ENCODE results near the gene RSL1D1.
"Not testable (repeated sequence)": the region's sequence is repeated elsewhere in the genome, so short reads cannot be mapped to it uniquely, and the experiment has no call there.

RSL1D1 gene

GRCh38 chr16:11843861-11844260, 7.5 kb downstream of the RSL1D1 start:
- DNase-seq (ENCODE audit: low read depth) = no peak

DNA sequence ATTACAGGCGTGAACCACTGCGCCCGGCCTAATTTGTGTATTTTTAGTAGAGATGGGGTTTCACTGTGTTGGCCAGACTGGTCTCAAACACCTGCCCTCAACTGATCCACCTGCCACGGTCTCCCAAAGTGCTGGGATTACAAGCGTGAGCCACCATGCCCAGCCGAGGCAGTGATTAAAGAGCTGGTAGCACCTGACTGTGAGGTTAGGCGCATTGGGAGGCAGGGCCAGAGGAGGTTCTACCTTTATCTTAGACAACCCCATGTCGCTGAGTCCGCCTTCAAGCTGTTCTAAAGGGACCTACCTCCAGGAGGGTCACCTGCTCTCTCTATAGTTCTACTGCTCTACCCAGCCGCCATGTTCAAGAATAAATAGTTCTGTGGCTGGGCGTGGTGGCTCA, 8.1 kb downstream of the RSL1D1 start:
- DNase-seq (ENCODE audit: low read depth) = no peak

DNA sequence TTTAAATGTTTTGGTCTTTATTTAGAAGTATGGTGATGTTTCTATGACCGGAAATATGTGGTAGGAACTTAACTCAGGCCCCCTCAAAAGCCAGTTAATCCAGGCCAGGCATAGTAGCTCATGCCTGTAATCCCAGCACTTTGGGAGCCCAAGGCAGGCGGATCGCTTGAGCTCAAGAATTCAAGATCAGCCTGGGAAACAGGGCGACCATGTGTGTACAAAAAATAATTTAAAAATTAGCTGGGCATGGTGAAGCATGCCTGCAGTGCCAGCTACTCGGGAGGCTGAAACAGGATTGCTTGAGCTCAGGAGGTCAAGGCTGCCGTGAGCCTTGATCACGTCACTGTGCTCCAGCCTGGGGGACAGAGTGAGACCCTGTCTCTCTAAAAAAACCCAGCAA, 10.3 kb downstream of the RSL1D1 start:
- DNase-seq (ENCODE audit: low read depth) = no peak

DNA sequence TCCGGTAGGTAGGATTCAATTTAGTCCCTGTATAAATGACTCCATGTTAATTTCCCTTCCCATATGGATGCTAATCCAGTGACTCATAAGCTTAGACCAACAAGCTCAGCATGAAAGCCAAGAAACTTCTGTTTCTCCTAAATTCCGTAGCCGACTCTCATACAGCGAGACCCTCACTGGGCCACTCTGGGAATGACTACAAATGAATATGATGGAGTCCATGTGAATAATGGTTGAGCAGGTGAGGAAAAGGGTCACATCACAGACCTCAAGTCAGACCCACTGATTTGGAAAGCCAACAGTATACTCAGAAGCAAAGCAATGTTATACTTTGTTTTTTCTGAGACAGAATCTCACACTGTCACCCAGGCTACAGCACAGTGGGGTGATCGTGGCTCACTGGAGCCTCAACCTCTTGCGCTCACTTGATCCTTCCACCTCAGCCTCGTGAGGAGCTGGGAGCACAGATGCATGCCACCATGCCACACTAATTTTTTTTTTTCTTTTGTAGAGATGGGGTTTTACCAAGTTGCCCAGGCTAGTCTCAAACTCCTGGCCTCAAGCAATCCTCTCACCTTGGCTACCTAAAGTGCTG, 14.6 kb downstream of the RSL1D1 start:
- no peak for DNase-seq (ENCODE audit: low read depth)

- DNase-seq (ENCODE audit: low read depth) = no peak
Observed at GRCh38 chr16:11835891-11836649, 15.3 kb downstream of the RSL1D1 start.

- no peak for DNase-seq (ENCODE audit: low read depth)
Observed at GRCh38 chr16:11835309-11835708, 16.0 kb downstream of the RSL1D1 start.

- no peak for DNase-seq (ENCODE audit: low read depth)
Observed at GRCh38 chr16:11833951-11834695, 17.2 kb downstream of the RSL1D1 start.

GRCh38 chr16:11828696-11829095, 22.6 kb downstream of the RSL1D1 start:
- no peak for DNase-seq (ENCODE audit: low read depth)

DNA sequence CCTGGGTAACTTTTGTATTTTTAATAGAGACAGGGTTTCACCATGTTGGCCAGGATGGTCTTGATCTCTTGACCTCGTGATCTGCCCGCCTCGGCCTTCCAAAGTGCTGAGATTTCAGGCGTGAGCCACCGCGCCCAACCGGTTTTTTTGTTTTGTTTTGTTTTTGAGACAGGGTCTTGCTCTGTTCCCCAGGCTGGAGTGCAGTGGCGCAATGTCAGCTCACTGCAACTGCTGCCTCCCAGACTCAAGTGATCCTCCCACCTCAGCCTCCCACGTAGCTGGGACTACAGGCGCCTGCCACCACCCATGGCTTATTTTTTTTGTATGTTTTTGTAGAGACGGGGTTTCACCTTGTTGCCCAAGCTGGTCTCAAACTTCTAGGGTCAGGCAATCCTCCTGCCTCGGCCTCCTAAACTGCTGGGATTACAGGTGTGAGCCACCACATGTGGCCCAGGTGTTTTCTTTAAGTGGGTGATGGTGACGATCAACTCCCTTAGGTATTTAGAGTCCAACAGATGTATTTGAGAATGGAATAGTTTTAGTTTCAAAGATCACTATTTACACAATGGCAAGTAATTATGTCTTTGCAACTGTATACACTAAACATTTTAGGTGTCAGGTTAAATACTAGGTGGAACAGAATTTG, 25.7 kb downstream of the RSL1D1 start:
- DNase-seq (ENCODE audit: low read depth) = not testable (repeated sequence)

DNA sequence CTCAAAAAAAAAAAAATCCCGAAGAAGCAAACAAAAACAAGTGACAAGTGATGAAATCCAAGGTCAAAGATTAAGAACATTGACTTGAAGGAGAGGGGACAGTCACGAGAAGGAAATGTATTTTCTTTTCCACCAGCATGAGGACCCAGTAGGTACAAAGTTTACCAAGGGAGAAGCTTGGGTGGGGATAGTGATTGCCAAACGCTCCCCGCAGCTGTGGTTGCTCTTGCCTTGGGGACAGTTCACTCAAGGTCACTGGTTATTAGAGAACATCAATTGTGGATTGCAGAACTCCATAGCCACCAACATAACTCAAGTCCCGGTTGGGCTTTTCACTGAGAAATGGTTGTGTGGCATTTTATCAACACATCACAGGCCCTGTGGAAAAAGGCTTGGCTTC, 27.0 kb downstream of the RSL1D1 start:
- no peak for DNase-seq (ENCODE audit: low read depth)

DNA sequence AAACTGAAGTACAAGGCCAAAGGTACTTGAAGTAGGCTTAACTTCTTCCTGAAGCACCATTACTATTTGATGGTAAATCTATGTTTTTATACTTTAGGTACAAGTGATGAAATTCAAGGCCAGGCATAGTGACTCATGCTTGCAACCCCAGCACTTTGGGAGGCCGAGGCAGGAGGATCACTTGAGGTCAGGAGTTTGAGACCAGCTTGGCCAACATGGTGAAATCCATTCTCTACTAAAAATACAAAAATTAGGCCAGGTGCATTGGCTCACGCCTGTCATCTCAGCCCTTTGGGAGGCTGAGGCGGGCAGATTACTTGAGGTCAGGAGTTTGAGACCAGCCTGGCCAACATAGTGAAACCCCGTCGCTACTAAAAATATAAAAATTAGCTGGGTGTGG, 27.7 kb downstream of the RSL1D1 start:
- DNase-seq (ENCODE audit: low read depth) = not testable (repeated sequence)

- DNase-seq (ENCODE audit: low read depth) = no peak
Observed at GRCh38 chr16:11819798-11820197, 31.5 kb downstream of the RSL1D1 start.

DNA sequence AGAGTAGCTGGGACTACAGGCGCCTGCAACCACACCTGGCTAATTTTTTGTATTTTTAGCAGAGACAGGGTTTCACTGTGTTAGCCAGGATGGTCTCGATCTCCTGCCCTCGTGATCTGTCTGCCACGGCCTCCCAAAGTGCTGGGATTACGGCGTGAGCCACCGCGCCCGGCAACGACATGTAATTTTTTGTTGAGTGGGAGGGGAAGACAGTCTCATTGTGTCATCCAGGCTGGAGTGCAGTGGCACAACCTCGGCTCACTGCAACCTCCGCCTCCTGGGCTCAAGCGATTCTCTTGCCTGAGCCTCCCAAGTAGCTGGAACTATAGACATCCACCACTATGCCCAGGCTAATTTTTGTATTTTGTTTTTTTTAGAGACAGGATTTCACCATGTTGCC, 32.4 kb downstream of the RSL1D1 start:
- DNase-seq (ENCODE audit: low read depth) = not testable (repeated sequence)

- no peak for DNase-seq (ENCODE audit: low read depth)
Observed at GRCh38 chr16:11816123-11816522, 35.2 kb downstream of the RSL1D1 start.

DNA sequence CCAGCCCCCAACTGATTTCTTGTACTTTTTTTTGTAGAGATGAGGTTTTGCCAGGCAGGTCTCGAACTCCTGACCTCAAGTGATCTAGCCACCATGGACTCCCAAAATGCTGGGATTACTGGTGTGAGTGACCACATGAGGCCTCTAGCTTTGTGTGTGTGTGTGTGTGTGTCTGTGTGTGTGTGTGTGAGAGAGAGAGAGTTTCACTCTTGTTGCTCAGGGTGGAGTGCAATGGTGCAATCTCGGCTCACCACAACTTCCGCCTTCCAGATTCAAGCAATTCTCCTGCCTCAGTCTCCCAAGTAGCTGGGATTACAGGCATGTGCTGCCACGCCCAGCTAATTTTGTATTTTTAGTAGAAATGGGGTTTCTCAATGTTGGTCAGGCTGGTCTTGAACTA, 36.5 kb downstream of the RSL1D1 start:
- DNase-seq (ENCODE audit: low read depth) = not testable (repeated sequence)

DNA sequence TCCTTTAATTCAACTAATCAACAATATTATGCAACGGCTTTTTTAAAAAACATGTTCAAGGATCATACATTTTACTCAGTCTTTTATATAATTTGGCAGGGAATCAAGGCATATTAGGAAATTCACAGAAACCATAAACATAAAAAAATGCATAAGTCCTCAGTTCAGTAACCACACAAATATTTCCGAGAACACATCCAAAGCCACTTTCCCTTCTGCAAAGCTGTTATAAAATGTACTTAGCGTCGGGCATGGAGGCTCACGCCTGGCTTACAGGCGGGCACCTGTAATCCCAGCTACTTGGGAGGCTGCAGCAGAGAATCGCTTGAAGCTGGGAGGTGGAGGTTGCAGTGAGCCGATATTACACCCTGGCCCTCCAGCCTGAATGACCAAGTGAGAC, 44.6 kb downstream of the RSL1D1 start:
- DNase-seq (ENCODE audit: low read depth) = no peak

DNA sequence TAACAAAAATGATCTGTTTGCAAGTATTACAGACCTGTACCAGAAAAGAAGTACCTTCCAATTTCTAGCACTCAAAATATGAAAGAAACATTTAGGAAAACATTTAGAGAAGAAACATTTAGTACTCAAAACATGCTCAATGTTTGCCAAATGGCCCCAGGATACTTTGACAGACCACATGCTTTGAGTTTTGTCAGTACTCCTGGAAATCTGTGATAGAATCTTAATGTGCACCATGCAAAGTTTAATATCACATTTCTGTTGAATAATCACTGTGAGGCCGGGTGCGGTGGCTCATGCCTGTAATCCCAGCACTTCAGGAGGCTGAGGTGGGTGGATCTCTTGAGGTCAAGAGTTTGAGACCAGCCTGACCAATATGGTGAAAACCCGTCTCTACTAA, 45.8 kb downstream of the RSL1D1 start:
- DNase-seq (ENCODE audit: low read depth) = no peak

DNA sequence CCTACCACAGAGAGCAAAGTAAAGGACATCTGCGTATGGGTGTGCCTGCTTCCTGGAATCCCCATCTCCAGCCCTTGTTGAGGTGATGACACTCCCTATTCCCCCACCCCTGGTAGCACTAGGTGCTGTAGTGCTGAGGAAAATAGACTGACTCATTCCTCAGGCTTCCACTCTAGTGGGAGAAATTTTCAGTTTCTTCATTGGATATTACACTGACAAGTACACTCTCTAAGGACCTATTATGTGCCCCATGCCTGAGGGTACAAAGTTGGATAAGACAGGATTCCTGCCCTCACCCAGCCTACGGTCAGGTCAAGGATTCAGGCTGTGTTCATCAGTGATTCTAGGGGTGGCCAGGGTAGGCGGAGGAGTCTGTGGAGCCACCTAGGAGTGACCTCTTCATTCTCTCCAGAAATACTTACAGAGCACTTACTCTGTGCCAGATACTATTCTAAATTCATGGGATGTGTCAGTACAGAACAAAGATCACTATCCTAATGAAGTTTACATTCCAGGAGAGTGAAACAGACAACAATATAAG, 49.8 kb downstream of the RSL1D1 start:
- DNase-seq (ENCODE audit: low read depth) = no peak

GRCh38 chr16:11800382-11800718, 51.0 kb downstream of the RSL1D1 start:
- DNase-seq (ENCODE audit: low read depth) = no peak

DNA sequence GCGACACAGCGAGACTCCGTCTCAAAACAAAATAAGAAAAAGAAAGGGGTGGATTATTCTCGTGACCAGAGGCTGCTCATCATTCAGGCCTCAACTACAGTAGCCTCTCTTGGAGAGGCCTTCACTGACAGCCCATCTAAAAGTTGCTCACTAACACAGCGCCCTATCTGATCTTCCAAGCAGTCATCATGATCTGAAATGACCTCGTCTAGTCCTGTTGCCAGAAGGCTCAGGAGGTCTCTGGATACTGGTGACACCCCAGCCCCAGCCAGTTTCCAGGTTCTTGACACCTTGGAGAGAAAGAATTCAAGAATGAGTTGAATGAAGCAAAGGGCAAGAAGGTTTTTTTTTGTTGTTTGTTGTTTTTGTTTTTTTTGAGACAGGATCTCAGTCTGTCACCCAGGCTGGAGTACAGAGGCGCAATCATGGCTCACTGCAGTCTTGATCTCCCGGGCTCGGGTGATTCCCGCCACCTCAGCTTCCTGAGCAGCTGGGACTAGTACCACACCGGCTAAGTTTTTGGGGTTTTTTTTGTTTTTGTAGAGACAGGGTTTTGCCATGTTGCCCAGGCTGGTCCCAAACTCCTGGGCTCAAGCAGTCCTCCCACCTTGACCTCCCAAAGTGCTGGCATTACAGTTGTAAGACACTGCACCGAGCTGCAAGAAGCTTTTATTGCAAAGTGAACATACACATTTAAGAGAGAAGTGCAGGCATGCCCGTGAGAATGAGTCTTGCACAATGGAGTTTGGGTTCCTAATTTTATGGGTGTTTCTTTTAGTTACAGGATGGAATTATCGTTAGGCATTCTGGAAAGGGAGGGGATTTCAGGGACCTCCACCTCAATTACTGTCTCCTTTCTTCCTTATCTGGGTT, 51.6 kb downstream of the RSL1D1 start:
- DNase-seq (ENCODE audit: low read depth) = no peak

DNA sequence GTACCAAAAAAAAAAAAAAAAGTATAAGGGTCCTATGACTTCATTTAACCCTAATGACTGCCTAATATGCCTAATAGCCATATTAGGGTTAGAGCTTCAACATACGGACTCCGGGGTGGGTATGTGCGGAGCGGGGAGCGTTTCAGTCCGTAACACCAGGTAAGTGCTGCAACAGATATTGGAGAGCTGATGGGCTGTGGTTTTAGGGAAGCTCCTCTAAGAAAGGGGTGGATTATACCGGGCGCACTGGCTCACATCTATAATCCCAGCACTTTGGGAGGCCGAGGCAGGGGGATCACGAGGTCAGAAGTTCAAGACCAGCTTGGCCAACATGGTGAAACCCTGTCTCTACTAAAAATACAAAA, 52.3 kb downstream of the RSL1D1 start:
- no peak for DNase-seq (ENCODE audit: low read depth)

DNA sequence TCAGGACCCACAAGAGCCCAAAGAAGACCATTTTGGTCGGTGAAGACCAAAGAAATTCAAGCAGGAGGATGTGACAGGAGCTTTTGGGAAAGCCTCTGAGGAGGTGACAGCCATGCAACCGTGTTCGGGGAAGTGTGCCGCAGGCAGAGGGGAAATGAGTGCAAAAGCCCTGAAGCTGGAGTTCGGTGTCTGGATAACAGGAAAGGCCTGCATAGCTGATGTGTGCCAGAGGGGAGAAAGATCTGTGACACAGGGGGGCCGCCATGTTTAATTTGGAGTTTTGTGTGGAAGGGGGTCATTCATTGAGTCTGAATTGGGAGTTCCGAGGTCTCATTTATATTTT, 53.4 kb downstream of the RSL1D1 start:
- DNase-seq (ENCODE audit: low read depth) = no peak

All from stimulated activated CD8-positive, alpha-beta memory T cell treated with anti-CD3 and anti-CD28 coated beads, Interleukin-7, amount 100 ng/mL, for 24 hours (primary cell).